Subcutaneous abdominal adipose tissue (tissue), 5 donors: ENCODE data around the gene POLR1G.
"Not testable (repeated sequence)": the region's sequence is repeated elsewhere in the genome, so short reads cannot be mapped to it uniquely, and the experiment has no call there.

ENCODE experiments used
- H3K27ac ChIP-seq: one replicate; pipeline ENCODE4 v1.7.0; 2013; ENCODE audit warnings: low read depth, mild to moderate bottlenecking, inconsistent platforms, low read length, moderate library complexity
- H3K27me3 ChIP-seq, 5 donors: one replicate each; pipeline ENCODE4 v1.7.0; 2013; ENCODE audit warnings: low read length in 5 of 5, inconsistent platforms in 1 of 5; ENCODE audit not compliant: control insufficient read depth in 5 of 5, insufficient read depth in 4 of 5
- H3K36me3 ChIP-seq, 5 donors: one replicate each; pipeline ENCODE4 v1.7.0; 2013; ENCODE audit warnings: low read length in 5 of 5; ENCODE audit not compliant: control insufficient read depth in 5 of 5, insufficient read depth in 5 of 5
- H3K4me1 ChIP-seq, 5 donors: one replicate each; pipeline ENCODE4 v1.7.0; 2013; ENCODE audit warnings: low read length in 5 of 5, mild to moderate bottlenecking in 3 of 5, moderate library complexity in 1 of 5; ENCODE audit not compliant: control insufficient read depth in 5 of 5, insufficient read depth in 5 of 5
- H3K4me3 ChIP-seq, 5 donors: one replicate each; pipeline ENCODE4 v1.7.0; 2013; ENCODE audit warnings: low read length in 5 of 5, low read depth in 1 of 5
- H3K9ac ChIP-seq, 5 donors: one replicate each; pipeline ENCODE4 v1.7.0; 2013; ENCODE audit warnings: low read length in 5 of 5, mild to moderate bottlenecking in 4 of 5, moderate library complexity in 3 of 5
- H3K9me3 ChIP-seq, 5 donors: one replicate each; pipeline ENCODE4 v1.7.0; 2013; ENCODE audit warnings: low read length in 5 of 5; ENCODE audit not compliant: control insufficient read depth in 5 of 5
- donor health status: healthy.
- donor health status: healthy.
- donor health status: healthy.
- donor health status: healthy.
- donor health status: healthy.

Gene POLR1G

DNA sequence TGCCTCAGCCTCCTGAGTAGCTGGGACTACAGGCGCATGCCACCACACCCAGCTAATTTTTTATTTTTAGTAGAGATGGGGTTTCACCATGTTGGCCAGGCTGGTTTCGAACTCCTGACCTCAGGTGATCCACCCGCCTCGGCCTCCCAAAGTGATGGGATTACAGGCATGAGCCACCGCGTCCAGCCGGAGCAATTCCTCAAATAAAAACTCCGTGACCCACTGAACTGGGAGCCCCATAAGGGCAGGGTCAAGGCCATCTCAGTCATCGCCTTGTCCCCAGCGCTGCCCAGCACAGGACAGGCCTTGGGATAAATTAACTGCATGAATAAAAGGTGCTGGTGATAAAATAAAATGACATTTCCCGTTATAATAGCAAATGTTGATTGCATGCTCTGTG, 23.5 kb downstream of the POLR1G start:
- H3K27ac ChIP-seq, H3K27me3 ChIP-seq: not testable (repeated sequence)

DNA sequence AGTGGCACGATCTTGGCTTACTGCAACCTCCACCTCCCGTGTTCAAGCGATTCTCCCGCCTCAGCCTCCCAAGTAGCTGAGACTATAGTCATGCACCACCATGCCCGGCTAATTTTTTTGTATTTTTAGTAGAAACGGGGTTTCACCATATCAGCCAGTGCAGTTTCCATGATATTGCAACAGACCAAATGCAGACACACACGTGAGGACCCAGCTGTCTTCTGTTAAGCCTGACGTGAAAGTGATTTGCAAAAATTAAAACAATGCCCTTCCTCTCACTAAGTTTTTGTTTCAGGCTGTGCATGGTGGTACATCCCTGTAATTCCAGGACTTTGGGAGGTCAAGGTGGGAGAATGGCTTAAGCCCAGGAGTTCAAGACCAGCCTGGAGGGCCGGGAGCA, 24.6 kb downstream of the POLR1G start:
- peaks cover 0 to 15% (median 7%) of the 10 kb centered on the region in 5 donors for H3K4me1 ChIP-seq

More for the DNA sequence above, 23.5 kb downstream of the POLR1G start:
- H3K4me1 ChIP-seq: peaks cover 0 to 22% (median 9%) of the 10 kb centered on the region in 5 donors
- H3K4me3 ChIP-seq, H3K36me3 ChIP-seq, H3K9ac ChIP-seq, H3K9me3 ChIP-seq: not testable (repeated sequence)

DNA sequence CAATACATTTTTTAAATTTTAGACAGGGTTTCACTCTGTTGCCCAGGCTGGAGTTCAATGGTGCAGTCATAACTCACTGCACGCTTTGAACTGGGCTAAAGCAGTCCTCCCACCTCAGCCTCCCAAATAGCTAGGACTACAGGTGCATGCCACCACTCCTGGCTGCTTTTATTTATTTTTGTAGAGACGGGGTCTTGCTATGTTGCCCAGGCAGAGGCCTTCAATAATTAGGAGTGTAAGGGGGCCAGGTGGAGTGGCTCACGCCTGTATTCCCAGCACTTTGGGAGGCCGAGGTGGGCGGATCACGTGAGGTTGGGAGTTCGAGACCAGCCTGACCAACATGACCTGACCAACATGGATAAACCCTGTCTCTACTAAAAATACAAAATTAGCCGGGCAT, 26.1 kb downstream of the POLR1G start:
- H3K27me3 ChIP-seq, H3K9ac ChIP-seq, H3K36me3 ChIP-seq, H3K4me3 ChIP-seq, H3K9me3 ChIP-seq, H3K27ac ChIP-seq, H3K4me1 ChIP-seq: not testable (repeated sequence)

More for the DNA sequence above, 24.6 kb downstream of the POLR1G start:
- not testable (repeated sequence) for H3K9me3 ChIP-seq, H3K9ac ChIP-seq, H3K36me3 ChIP-seq, H3K27ac ChIP-seq, H3K27me3 ChIP-seq, H3K4me3 ChIP-seq

DNA sequence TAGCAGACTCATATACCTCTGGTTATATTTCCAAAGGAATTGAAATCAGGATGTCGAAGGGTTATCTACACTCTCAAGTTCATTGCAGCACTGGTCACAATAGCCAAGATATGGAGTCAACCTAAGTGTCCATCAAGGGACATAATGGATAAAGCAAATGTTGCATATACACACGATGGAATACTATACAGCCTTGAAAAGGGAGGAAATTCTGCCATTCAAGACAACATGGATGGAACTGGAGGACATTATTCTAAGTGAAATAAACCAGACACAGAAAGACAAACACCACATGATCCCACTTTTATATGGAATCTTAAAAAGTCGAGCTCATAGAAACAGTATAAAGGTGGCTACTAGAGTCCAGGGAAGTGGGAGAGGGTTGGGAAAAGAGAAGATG, 30.9 kb downstream of the POLR1G start:
- Histone ChIP-seq H3K27me3 (no peaks in the 10 kb centered on the region), H3K9ac (no peak overlapping the region), H3K4me3 (no peak overlapping the region), H3K27ac (no peak overlapping the region), H3K9me3 (no peaks in the 10 kb centered on the region), H3K36me3 (no peaks in the 10 kb centered on the region), H3K4me1 (peaks cover 0 to 9% (median 8%) of the 10 kb centered on the region in 5 donors)

DNA sequence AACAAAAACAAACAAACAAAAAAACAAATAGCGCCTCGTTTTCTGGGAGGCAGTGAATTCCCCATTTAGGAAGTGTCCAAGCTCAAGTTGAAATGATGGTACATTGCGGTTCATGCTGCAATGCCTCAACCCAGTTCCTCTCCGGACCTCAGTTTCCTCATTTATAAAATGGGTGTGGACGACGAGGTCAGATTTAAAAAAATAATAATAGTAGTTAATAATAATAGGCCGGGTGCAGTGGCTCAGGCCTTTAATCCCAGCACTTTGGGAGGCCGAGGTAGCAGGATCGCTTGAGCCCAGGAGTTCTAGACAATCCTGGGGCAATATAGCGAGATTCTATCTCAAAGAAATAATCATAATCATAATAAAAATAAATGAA, 32.7 kb downstream of the POLR1G start:
- Histone ChIP-seq H3K36me3 (no peaks in the 10 kb centered on the region), H3K4me3 (peak overlapping the region in 3 of 5 donors; percentile 55 to 67 (median 64)), H3K9me3 (no peaks in the 10 kb centered on the region), H3K27ac (peak overlapping the region; percentile 84), H3K9ac (peak overlapping the region in 3 of 5 donors; percentile 70 to 76 (median 73)), H3K27me3 (no peaks in the 10 kb centered on the region), H3K4me1 (peaks cover 0 to 24% (median 21%) of the 10 kb centered on the region in 5 donors)

DNA sequence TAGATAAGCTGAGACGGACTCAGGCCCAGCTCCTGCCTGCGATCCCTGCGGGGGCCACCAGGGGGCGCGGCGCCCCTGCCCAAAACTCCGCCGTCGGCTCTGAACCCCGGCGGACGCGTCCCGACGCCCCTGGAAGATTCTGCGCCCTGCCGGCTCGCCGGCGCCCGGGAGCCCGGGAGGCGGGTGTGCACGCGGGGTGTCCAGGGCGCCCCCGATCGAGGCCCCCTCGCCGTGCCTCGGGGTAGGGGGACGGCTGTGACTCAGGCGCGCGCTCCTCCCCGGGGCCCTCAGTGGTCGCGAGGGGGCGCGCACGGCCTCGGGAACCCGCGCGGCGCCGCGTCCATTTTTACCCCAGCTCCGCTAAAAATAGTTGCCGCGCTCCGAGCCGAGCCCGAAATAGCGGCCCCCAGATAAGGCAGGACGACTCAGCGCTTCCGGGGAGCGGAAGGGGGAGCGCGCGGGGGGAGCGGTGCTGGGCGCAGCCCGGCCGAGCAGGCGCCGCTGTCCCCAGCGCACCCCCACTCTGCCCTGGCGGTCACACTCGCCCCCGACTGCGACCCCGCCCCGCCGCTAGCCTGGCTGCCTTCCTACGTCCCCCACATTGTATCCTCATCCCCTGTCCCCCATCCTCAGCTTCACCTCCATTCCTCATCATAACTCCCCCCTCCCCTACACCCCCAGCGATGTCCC, 33.3 kb downstream of the POLR1G start:
- H3K9ac ChIP-seq: peak overlapping the region in 3 of 5 donors; percentile 70 to 76 (median 73)
- H3K27me3 ChIP-seq: no peaks in the 10 kb centered on the region
- H3K36me3 ChIP-seq: no peaks in the 10 kb centered on the region
- H3K4me1 ChIP-seq: peaks cover 4 to 28% (median 26%) of the 10 kb centered on the region in 5 donors
- H3K27ac ChIP-seq: peak overlapping the region; percentile 84
- H3K9me3 ChIP-seq: no peaks in the 10 kb centered on the region
- peak overlapping the region; percentile 55 to 67 (median 59) for H3K4me3 ChIP-seq

DNA sequence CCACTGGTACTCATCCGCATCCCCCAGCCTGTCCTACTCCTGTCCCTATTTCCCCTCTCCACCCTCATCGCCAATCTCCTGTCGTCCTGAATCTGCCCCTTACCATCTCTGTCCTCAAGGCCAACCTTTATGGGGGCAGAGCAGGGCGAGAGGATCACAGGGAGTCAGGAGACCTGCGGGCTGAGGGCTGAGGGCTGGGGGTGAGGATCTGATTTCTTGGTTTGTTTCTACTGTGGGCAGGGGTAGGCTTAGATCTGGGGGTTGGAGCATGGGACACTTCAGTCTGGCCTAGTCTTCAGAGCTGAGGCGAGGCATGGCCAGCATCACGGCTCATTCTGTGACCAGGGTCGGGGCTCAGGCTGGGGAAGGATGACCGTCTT, 33.8 kb downstream of the POLR1G start:
- Histone ChIP-seq H3K27me3 (no peaks in the 10 kb centered on the region), H3K9me3 (no peaks in the 10 kb centered on the region), H3K4me1 (peaks cover 4 to 33% (median 30%) of the 10 kb centered on the region in 5 donors), H3K4me3 (peak overlapping the region; percentile 55 to 67 (median 59)), H3K9ac (peak overlapping the region in 2 of 5 donors; percentile 73 to 76), H3K36me3 (no peaks in the 10 kb centered on the region), H3K27ac (peak overlapping the region; percentile 84)

DNA sequence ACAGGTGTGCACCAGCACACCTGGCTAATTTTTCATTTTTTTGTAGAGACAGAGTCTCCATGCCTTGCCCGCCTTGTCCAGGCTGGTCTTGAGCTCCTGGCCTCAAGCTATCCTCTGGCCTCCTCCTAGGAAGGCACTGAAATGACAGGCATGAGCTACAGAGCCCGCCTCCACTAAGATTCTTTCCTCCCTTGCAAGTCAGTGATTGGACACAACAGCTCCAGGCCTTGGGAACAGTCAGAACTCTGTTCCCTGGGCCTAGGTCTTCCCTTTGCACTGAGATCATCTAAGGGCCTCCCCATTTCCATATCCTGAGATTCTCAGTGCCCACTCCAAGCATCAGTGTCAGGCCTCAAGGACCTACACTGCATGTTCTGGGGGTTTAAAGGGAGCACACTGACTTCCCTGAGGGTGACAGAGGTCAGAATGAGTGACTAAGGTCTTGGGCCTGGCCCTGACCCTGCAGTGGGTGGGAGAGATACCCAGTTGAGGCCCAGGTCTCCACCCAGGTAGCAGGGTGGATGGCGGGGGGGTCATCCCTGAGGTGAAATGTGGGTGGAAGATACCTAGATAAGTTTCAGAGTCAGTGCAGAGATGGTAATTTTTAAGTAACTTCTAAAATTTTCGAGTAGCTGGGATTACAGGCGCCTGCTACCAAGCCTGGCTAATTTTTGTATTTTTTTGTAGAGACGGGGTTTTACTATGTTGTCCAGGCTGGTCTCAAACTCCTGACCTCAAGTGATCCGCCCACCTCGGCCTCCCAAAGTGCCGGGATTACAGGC, 34.6 kb downstream of the POLR1G start:
- peaks cover 4 to 34% (median 33%) of the 10 kb centered on the region in 5 donors for H3K4me1 ChIP-seq
- peak overlapping the region in 1 of 5 donors; percentile 67 for H3K4me3 ChIP-seq
- no peaks in the 10 kb centered on the region for H3K36me3 ChIP-seq
- no peak overlapping the region for H3K9ac ChIP-seq
- peak overlapping the region; percentile 84 for H3K27ac ChIP-seq
- no peaks in the 10 kb centered on the region for H3K9me3 ChIP-seq
- no peaks in the 10 kb centered on the region for H3K27me3 ChIP-seq

DNA sequence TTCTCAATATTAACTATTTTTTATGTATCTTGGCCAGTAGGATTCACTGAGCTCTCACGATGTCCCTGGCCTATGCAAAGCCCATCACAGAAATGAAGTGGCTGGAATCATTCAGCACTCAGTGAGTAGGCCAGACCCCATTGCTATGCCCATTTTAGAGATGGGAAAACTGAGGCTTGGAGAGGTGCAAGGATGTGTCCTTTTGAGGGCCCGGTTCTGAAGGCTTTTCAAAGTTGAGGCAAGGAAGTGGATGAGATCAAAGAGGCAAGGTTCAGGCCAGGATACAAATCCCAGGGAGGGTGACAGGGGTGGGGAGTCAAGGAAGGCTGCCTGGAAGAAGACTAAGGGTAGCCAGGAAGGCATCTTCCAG, 35.9 kb downstream of the POLR1G start:
- H3K4me1 ChIP-seq: peaks cover 4 to 34% (median 33%) of the 10 kb centered on the region in 5 donors
- H3K27me3 ChIP-seq: no peaks in the 10 kb centered on the region
- H3K9me3 ChIP-seq: no peaks in the 10 kb centered on the region
- H3K27ac ChIP-seq: peak overlapping the region; percentile 92
- no peaks in the 10 kb centered on the region for H3K36me3 ChIP-seq
- no peak overlapping the region for H3K9ac ChIP-seq
- no peak overlapping the region for H3K4me3 ChIP-seq

DNA sequence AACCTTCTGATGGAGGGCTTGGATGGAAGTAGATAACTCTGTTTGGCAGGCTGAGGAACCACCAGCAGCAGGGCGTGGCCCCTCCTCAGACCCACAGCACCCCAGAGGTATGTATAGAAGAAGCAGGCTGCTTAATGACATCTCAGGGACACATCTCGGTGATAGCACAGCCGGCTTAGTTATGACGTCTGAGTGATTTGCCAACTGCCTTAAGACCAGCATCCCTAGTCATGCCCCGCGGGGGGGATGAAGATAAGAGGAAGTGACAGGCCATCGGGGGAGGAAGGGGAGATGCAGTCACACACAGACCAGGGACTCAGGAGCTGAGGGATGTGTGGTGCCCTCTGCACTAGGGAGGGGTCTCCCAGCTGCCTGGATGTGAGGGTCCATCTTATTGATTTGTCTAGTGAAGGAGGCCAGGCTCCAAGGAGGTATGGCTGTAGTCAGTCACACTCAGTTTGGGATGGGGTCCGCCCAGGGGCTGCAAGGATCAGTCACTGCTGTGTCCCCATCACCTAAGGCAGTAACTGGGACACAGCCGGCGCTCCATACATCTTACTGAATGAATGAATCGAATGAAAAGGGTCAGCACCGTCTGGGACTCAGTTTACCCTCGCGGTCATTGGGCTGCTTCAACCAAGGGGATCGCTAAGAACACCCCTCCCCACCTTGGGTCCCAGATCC, 36.5 kb downstream of the POLR1G start:
- Histone ChIP-seq H3K27me3 (no peaks in the 10 kb centered on the region), H3K4me3 (peak overlapping the region; percentile 30 to 77 (median 55)), H3K4me1 (peaks cover 4 to 34% (median 33%) of the 10 kb centered on the region in 5 donors), H3K27ac (peak overlapping the region; percentile 92), H3K9me3 (no peaks in the 10 kb centered on the region), H3K36me3 (no peaks in the 10 kb centered on the region), H3K9ac (peak overlapping the region in 2 of 5 donors; percentile 33 to 80)
